SH-SY5Y (cell line): Measurements from ENCODE around the gene TAL2.

Experiments used
- GATA2 ChIP-seq: IDR thresholded peaks from 2 replicates; pipeline ENCODE4 v1.6.1; 2011; ENCODE audit warnings: mild to moderate bottlenecking, low read depth, low read length
- GATA3 ChIP-seq: IDR thresholded peaks from 2 replicates; pipeline ENCODE4 v1.6.1; 2011; ENCODE audit warnings: low read depth, mild to moderate bottlenecking, low read length, moderate library complexity

The TAL2 gene

GRCh38 chr9:105693435-105694189 is 31.4 kb downstream of the TAL2 start:
- TF ChIP-seq GATA3 (no peak), GATA2 (no peak)

- no peak for TF ChIP-seq GATA3
- TF ChIP-seq GATA2: no peak
Measured at GRCh38 chr9:105694190-105694847, 32.1 kb downstream of the TAL2 start, which contains the start of gene TMEM38B. TMEM38B (plus strand) TSS chr9:105694541; CDS start chr9:105694661, 120 bp downstream.

GRCh38 chr9:105694848-105695581 is 32.8 kb downstream of the TAL2 start:
- TF ChIP-seq GATA3 (no peak), GATA2 (no peak)

GRCh38 chr9:105696219-105696793 is 34.0 kb downstream of the TAL2 start:
- TF ChIP-seq GATA2 (no peak), GATA3 (no peak)

GRCh38 chr9:105697871-105698270 is 35.6 kb downstream of the TAL2 start:
- TF ChIP-seq GATA3: no peak
- no peak for TF ChIP-seq GATA2

GRCh38 chr9:105698348-105698870 is 36.2 kb downstream of the TAL2 start:
- TF ChIP-seq GATA2 (no peak), GATA3 (no peak)

GRCh38 chr9:105700668-105701067 is 38.4 kb downstream of the TAL2 start:
- TF ChIP-seq GATA2 (no peak), GATA3 (no peak)

GRCh38 chr9:105701145-105701544 is 38.9 kb downstream of the TAL2 start:
- no peak for TF ChIP-seq GATA2
- no peak for TF ChIP-seq GATA3

GRCh38 chr9:105702207-105702606 is 40.0 kb downstream of the TAL2 start:
- TF ChIP-seq GATA2 (no peak), GATA3 (no peak)

- TF ChIP-seq GATA3 (no peak), GATA2 (no peak)
Measured at GRCh38 chr9:105706156-105706555, 43.9 kb downstream of the TAL2 start.

GRCh38 chr9:105708405-105708804 is 46.1 kb downstream of the TAL2 start:
- no peak for TF ChIP-seq GATA3

GRCh38 chr9:105710638-105711037 is 48.4 kb downstream of the TAL2 start:
- TF ChIP-seq GATA3 (no peak), GATA2 (no peak)

- TF ChIP-seq GATA2 (no peak), GATA3 (no peak)
Measured at GRCh38 chr9:105711867-105712266, 49.6 kb downstream of the TAL2 start.

- TF ChIP-seq GATA2 (no peak), GATA3 (no peak)
Measured at GRCh38 chr9:105712297-105712696, 50.0 kb downstream of the TAL2 start.
